Right lobe of liver (tissue), 6 donors: ENCODE results near the gene CELSR1. TPM values are rescaled to one million over a fixed set of nuclear protein-coding genes. Genes with fewer than 3 reads are reported as not detected.

Source experiments
- ATAC-seq, 4 donors: fragments of 200-7000 bp; cut with Tn5 transposase; one replicate each; pipeline ENCODE4 v1.9.1; 2020; ENCODE audit warnings: mild to moderate bottlenecking in 4 of 4, moderate library complexity in 4 of 4
- DNase-seq, 3 donors: peaks; one replicate each; pipeline ENCODE4 v3.0.0-alpha.2; 2020
- H3K27ac ChIP-seq, 3 donors: fragments of 200-600 bp; one replicate each; pipeline ENCODE4 v1.8.0; 2022
- H3K27me3 ChIP-seq, 2 donors: fragments of 200-600 bp; one replicate each; pipeline ENCODE4 v1.8.0; 2022
- H3K36me3 ChIP-seq, 4 donors: fragments of 200-600 bp; sonication (generic) in 1 of 4; one replicate each; pipeline versions ENCODE4 v1.5.1 to v1.8.0; 2017 to 2022; ENCODE audit warnings: control low read depth in 1 of 4
- H3K4me1 ChIP-seq, 4 donors: fragments of 200-600 bp; sonication (generic) in 1 of 4; one replicate each; pipeline versions ENCODE4 v1.5.1 to v1.8.0; 2017 to 2022; ENCODE audit warnings: control low read depth in 1 of 4
- H3K4me3 ChIP-seq, 3 donors: fragments of 200-600 bp; one replicate each; pipeline ENCODE4 v1.8.0; 2022
- H3K9me3 ChIP-seq, 4 donors: fragments of 200-600 bp; sonication (generic) in 1 of 4; one replicate each; pipeline versions ENCODE4 v1.5.1 to v1.8.0; 2017 to 2022; ENCODE audit warnings: control low read depth in 1 of 4
- POLR2A ChIP-seq: fragments of 450-650 bp; IDR thresholded peaks from one replicate; pipeline ENCODE4 v1.6.1; 2017; ENCODE audit warnings: antibody characterized with exemption, mild to moderate bottlenecking
- WGBS: methylation state at CpG from one replicate; pipeline ENCODE4 v1.1.6; 2018; ENCODE audit warnings: low coverage, low lambda C conversion rate; ENCODE audit not compliant: insufficient coverage; ENCODE audit errors: missing lambda C conversion rate; 5-methylcytosine and 5-hydroxymethylcytosine counted together
- intact Hi-C, 2 donors: fragments of 100-400 bp; cut with DNase I; formaldehyde crosslinking; loops; one replicate each; pipeline versions ENCODE4 v1.11.2 to v1.14.1; 2022
- total RNA-seq, 6 experiments: library from RNA; depleted of rRNA in 2 of 6; stranded (reverse); fragments of >200 nt in 2 of 6; fragmentation: NEBNext Ultra II Directional in 3 of 6; extraction: Animal tissue kit (Norgen Biotek cat#: 25700) in 3 of 6; gene quantifications; one replicate each; pipeline versions ENCODE4 v1.1.0 to v1.2.4, GENCODE V29; 2016 to 2023
- TF ChIP-seq, protein P1 (sequence below), 4 donors: fragments of 200-600 bp in 3 of 4; fragments of 450-650 bp in 1 of 4; IDR thresholded peaks; one replicate each; pipeline versions ENCODE4 v1.5.1 to v1.8.0; 2016 to 2022; ENCODE audit warnings: antibody characterized with exemption in 4 of 4, mild to moderate bottlenecking in 2 of 4
- donor health status: DM: no; HTN: yes; CAD: no.
- donor health status: DM: no; HTN: no; CAD: no.
- donor health status: DM: no; HTN: no; CAD: no.
- donor health status: DM: no; HTN: yes; CAD: no.
- donor health status: DM: no; HTN: yes; CAD: no.

Gene CELSR1
- total RNA-seq, 6 experiments from 2014 or later: 2.9 to 8.2 (median 5.0) TPM

- Histone ChIP-seq H3K4me1 (no peaks in the 10 kb centered on the region), H3K27me3 (no peaks in the 10 kb centered on the region), H3K4me3 (no peak overlapping the region), H3K36me3 (no peaks in the 10 kb centered on the region), H3K27ac (no peak overlapping the region), H3K9me3 (no peaks in the 10 kb centered on the region)
- intact Hi-C loops: no loop called here
- ATAC-seq (peak in 1 of 4 donors; percentile 17), DNase-seq (peak in 2 of 3 donors; percentile 39 to 46)
- WGBS: 80% methylated on average over 6 of the region's 23 CpGs
- no peak for TF ChIP-seq POLR2A
- TF ChIP-seq, protein P1, sequence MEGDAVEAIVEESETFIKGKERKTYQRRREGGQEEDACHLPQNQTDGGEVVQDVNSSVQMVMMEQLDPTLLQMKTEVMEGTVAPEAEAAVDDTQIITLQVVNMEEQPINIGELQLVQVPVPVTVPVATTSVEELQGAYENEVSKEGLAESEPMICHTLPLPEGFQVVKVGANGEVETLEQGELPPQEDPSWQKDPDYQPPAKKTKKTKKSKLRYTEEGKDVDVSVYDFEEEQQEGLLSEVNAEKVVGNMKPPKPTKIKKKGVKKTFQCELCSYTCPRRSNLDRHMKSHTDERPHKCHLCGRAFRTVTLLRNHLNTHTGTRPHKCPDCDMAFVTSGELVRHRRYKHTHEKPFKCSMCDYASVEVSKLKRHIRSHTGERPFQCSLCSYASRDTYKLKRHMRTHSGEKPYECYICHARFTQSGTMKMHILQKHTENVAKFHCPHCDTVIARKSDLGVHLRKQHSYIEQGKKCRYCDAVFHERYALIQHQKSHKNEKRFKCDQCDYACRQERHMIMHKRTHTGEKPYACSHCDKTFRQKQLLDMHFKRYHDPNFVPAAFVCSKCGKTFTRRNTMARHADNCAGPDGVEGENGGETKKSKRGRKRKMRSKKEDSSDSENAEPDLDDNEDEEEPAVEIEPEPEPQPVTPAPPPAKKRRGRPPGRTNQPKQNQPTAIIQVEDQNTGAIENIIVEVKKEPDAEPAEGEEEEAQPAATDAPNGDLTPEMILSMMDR (IDR thresholded peaks at IDR 0.05): no peak
Measured at GRCh38 chr22:46569055-46569847, 31.8 kb upstream of the CELSR1 start.

DNA sequence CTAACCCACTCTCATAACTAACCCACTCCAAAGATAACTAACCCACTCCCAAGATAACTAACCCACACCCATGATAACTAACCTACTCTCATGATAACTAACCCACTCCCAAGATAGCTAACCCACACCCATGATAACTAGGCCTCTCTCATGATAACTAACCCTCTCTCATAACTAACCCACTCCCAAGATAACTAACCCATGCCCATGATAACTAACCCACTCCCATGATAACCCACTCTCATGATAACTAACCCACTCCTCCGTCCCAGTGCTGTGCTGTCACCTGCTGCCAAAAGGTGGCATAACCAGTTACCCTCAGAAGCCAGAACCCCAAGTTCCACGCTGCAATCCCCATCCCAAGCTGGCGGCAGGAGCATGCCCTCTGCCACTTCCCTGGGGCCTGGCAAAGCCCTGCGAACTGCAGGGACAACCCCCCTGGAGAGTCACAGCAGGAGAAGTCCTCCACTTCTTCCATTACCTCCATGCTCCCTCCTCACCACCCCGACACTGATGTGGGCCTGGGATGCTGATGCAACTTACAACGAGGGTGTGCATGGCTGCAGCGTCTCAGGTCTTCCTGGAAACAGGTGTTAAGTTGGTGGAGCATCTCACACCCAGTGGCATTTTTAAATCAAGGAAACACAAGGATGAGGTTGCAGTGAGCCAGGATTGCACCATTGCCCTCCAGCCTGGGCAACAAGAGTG is 30.8 kb upstream of the CELSR1 start:
- Histone ChIP-seq H3K27me3 (no peaks in the 10 kb centered on the region), H3K27ac (no peak overlapping the region), H3K9me3 (no peaks in the 10 kb centered on the region), H3K4me3 (no peak overlapping the region), H3K36me3 (no peaks in the 10 kb centered on the region), H3K4me1 (peaks cover 0 to 8% (median 3%) of the 10 kb centered on the region in 4 donors)
- WGBS: 53% methylated on average over 7 of the region's 7 CpGs
- intact Hi-C loops: no loop called here
- DNase-seq (peak in 2 of 3 donors; percentile 30 to 32), ATAC-seq (no peak)
- TF ChIP-seq, protein P1 (IDR thresholded peaks at IDR 0.05): no peak
- TF ChIP-seq POLR2A: no peak

- H3K27ac ChIP-seq: no peak overlapping the region
- H3K27me3 ChIP-seq: no peaks in the 10 kb centered on the region
- WGBS: 100% methylated on average over 1 of the region's 1 CpG
- no peak for TF ChIP-seq POLR2A
- no peak overlapping the region for H3K4me3 ChIP-seq
- peaks cover 0 to 8% (median 3%) of the 10 kb centered on the region in 4 donors for H3K4me1 ChIP-seq
- no peaks in the 10 kb centered on the region for H3K9me3 ChIP-seq
- no peaks in the 10 kb centered on the region for H3K36me3 ChIP-seq
- DNase-seq (no peak), ATAC-seq (no peak)
- intact Hi-C loops: no loop called here
Measured at GRCh38 chr22:46567471-46567870, 30.1 kb upstream of the CELSR1 start.

DNA sequence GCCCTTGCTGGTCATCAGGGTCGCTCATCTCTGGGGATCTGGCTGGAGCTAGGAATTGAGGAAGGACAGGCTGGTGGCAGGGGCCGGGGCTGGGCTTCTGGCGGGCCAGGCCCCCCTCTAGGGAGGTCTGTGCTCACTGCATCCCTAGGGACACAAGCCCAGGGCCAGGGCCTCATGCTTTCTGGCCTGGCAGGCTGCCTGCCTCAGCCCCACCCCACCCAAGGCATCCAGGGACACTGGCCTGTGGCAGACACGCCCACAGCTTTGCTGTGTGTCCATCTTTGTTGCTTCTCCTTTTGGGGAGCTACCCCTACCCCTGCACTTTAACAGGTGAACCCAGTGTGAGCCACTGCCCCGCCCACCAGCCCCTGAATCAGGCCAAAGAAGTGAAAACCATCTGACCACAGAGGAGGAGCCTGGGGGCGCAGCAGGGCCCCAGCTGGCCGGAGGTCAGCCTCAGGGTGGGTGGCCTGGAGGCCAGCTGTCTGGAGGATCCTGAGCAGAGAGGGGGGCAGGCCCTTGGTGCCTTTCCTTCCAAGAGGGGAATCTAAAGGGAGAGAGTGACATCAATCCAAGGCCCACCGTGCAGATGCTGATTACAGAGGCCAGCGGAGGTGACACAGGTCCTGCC is 26.8 kb upstream of the CELSR1 start:
- intact Hi-C loops: no loop called here
- H3K27ac ChIP-seq: peak overlapping the region in 1 of 3 donors; percentile 61
- H3K9me3 ChIP-seq: no peaks in the 10 kb centered on the region
- peak in 1 of 3 donors; percentile 56 for DNase-seq
- TF ChIP-seq, protein P1 (IDR thresholded peaks at IDR 0.05): no peak
- no peak for TF ChIP-seq POLR2A
- ATAC-seq: peak in 3 of 4 donors; percentile 3 to 12 (median 3)
- 64% methylated on average over 2 of the region's 9 CpGs for WGBS
- no peak overlapping the region for H3K4me3 ChIP-seq
- H3K36me3 ChIP-seq: no peaks in the 10 kb centered on the region
- H3K4me1 ChIP-seq: peaks cover 0 to 8% (median 3%) of the 10 kb centered on the region in 4 donors
- no peaks in the 10 kb centered on the region for H3K27me3 ChIP-seq
